Measurements from ENCODE around the gene KLHL2.

DNA sequence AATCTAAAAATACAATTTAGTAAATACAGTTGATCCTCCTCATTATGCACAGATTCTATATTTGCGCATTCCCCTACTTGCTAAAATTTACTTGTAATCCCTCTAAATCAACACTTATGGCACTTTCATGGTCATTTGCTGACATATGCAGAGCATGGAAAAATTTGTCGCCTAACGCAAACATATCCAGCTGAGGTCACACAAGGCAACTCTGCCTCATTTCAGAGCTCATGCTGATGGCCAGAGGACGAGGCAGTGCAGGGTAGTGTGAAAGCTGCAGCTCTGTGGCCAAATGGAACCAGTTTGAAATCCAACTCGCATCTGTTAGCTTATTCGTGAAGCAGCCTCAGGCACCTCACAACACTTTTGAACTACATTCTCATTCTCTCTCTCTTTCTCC, 39.7 kb upstream of the KLHL2 start:
- TF ChIP-seq, protein P1, sequence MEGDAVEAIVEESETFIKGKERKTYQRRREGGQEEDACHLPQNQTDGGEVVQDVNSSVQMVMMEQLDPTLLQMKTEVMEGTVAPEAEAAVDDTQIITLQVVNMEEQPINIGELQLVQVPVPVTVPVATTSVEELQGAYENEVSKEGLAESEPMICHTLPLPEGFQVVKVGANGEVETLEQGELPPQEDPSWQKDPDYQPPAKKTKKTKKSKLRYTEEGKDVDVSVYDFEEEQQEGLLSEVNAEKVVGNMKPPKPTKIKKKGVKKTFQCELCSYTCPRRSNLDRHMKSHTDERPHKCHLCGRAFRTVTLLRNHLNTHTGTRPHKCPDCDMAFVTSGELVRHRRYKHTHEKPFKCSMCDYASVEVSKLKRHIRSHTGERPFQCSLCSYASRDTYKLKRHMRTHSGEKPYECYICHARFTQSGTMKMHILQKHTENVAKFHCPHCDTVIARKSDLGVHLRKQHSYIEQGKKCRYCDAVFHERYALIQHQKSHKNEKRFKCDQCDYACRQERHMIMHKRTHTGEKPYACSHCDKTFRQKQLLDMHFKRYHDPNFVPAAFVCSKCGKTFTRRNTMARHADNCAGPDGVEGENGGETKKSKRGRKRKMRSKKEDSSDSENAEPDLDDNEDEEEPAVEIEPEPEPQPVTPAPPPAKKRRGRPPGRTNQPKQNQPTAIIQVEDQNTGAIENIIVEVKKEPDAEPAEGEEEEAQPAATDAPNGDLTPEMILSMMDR (IDR thresholded peaks at IDR 0.05; ENCODE audit: insufficient read depth, low read length), result no peak
- TF ChIP-seq POLR2AphosphoS5 (IDR thresholded peaks at IDR 0.05; ENCODE audit: low read depth) (no peak), SPI1 (IDR thresholded peaks at IDR 0.05; ENCODE audit: borderline replicate concordance, low read depth) (no peak)
- TF ChIP-seq, protein P2, sequence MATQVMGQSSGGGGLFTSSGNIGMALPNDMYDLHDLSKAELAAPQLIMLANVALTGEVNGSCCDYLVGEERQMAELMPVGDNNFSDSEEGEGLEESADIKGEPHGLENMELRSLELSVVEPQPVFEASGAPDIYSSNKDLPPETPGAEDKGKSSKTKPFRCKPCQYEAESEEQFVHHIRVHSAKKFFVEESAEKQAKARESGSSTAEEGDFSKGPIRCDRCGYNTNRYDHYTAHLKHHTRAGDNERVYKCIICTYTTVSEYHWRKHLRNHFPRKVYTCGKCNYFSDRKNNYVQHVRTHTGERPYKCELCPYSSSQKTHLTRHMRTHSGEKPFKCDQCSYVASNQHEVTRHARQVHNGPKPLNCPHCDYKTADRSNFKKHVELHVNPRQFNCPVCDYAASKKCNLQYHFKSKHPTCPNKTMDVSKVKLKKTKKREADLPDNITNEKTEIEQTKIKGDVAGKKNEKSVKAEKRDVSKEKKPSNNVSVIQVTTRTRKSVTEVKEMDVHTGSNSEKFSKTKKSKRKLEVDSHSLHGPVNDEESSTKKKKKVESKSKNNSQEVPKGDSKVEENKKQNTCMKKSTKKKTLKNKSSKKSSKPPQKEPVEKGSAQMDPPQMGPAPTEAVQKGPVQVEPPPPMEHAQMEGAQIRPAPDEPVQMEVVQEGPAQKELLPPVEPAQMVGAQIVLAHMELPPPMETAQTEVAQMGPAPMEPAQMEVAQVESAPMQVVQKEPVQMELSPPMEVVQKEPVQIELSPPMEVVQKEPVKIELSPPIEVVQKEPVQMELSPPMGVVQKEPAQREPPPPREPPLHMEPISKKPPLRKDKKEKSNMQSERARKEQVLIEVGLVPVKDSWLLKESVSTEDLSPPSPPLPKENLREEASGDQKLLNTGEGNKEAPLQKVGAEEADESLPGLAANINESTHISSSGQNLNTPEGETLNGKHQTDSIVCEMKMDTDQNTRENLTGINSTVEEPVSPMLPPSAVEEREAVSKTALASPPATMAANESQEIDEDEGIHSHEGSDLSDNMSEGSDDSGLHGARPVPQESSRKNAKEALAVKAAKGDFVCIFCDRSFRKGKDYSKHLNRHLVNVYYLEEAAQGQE (IDR thresholded peaks at IDR 0.05; ENCODE audit: insufficient replicate concordance, low read depth), result no peak

Measured in HL-60 (cell line).